Globus pallidus (tissue), 1 donor: ENCODE results near the gene BBS9.

Experiments used
- DNase-seq: peaks from one replicate; pipeline ENCODE4 v3.0.0-alpha.2; 2015; ENCODE audit warnings: low spot score

BBS9 gene

DNA sequence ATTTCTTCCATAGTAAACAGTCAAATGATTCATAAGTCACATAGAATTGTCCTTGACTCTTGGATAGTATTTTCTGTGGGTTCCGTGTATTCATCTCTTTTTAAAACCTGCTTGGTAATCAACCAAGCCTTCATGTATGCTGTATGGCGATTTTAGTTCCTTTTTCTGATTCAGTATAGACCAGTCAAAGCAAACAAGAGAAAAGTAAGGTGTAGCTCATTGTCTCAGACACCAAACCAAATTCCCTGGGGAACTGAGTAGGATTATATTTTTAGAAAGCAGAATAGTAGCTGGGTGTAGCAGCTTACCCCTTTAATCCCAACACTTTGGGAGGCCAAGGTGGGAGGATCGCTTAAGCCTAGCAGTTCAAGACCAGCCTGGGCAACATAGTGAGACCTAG is 240.5 kb downstream of the BBS9 start:
- no peak for DNase-seq

- DNase-seq, result no peak
These were observed 243.8 kb downstream of the BBS9 start for GRCh38 chr7:33373195-33373594.

DNA sequence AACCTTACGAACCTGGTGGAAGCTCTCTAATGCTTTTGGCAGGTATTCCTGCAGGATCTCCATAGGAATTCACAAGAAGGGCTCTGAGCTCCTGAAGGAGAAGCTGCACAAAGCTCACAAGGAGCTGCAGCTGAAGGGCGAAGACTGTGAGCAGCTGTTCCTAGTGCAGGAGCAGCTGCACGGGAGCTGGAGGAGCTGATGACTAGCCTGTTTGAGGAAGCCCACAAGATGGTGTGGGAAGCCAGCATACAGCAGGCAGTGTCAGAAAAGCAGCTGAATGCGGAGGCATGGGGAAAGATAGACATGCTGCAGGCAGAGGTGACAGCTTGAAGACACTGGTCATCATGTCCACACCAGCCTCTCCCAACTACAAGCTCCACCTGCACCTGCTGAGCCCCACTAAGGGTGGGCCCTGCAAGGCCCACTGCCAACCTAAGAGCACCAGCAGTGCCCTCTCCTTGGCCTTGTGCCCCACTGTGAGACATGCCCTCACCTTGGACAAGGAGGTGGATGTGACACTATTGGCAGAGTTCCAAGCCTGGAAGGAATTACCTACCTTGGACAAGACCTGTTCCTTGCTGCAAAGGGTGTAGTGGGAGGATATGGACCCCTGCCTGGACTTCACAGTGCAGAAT is 250.6 kb downstream of the BBS9 start:
- DNase-seq, result no peak

GRCh38 chr7:33388332-33388731 is 259.0 kb downstream of the BBS9 start:
- no peak for DNase-seq

- DNase-seq, result no peak
These were observed 262.8 kb downstream of the BBS9 start for GRCh38 chr7:33392148-33392547.

- DNase-seq, result no peak
These were observed 264.4 kb downstream of the BBS9 start for GRCh38 chr7:33393770-33394169.

- no peak for DNase-seq
These were observed 266.0 kb downstream of the BBS9 start for GRCh38 chr7:33395340-33395739.

- no peak for DNase-seq
These were observed 270.3 kb downstream of the BBS9 start for GRCh38 chr7:33399528-33400213.

GRCh38 chr7:33400214-33400538 is 270.8 kb downstream of the BBS9 start:
- no peak for DNase-seq

DNA sequence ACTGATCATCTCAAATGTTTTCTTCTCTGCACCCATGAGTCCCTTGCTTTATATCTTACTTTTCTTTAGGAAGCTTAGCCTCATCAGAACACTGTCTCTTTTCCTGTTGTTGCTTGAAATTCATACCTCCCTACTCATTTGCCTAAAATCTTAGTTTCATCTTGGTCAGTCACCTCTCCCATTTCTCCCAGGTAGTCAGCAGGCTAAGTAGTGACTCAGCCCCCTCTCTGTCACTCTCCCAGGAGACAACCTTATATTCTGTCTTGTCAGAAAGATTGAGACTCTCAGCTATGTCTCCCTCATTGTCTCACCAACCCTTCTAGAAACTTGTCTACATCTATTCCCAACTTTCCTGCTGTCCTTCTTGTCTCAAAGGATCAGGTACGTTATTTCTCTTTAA is 280.9 kb downstream of the BBS9 start:
- DNase-seq, result no peak

DNA sequence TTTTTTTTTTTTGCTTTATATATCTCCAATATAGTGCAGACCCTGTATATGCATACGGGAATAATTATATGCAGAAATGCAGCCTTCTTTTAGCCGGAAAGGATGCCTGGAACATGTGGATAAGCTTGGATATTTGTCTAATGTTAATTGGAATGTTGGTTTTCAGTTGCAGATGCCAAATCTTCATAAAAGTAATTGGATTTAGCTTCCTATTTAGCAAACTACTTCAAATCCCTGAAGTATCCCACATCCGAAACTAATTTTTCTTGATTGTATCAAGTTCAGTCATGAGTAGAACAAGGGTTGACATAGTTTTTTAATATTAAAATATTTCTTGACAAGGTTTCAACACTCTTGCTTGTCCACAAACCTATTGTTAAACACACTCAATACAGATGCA is 281.7 kb downstream of the BBS9 start:
- no peak for DNase-seq

- DNase-seq, result no peak
These were observed 283.0 kb downstream of the BBS9 start for GRCh38 chr7:33412331-33412730.

DNA sequence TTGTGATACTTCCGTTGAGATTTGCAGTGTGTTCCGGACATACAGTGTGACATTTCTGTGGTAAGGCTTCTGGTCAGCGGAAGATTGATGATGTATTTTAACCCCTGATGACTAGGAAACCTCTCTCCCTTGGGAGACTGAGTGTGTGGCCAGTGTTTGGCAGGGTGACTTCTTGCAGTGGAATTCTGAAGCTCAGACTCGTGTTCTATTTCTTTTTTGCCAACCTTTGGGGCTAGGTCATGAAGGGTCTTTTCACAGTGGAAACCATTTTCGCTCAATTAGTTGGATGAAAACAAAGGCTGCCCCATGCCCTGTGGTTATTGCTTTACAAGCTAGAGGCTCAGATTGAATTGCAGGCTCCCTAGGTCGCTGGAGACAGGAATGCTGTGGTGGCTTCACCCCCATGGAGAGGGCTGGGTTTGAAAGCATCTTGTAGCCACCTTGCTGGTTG is 288.9 kb downstream of the BBS9 start:
- no peak for DNase-seq

DNA sequence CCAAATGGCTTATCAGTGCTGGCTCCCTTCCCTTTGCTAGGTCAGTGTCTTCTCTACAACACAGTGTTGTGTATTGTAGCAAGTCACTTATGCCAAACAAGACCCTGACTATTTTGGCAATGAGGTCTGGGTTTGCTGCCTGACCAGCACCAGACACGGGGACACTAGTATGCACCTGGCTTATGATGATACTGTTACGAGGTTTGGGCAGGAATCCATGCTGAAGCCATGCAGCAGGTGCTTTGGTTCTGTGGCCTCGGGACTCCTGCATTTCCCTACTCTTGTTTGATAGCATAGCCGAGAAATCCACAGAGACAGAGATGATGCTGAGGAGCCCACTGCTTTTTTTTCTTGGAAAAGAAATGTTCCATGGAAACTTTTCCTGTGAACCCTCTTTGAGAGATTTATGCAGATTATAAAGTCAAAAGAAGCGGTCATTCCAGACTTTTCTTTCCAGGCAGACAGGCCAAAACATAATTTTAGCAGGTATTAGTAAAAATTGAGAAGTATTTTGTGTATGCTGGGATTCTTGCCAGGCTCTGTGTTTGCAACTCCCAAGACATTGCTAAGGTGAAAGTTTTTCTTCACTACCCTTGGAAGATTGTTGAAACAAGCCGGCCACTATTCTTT is 291.1 kb downstream of the BBS9 start:
- DNase-seq, result no peak

- no peak for DNase-seq
These were observed 292.1 kb downstream of the BBS9 start for GRCh38 chr7:33421429-33421828.

- no peak for DNase-seq
These were observed 292.8 kb downstream of the BBS9 start for GRCh38 chr7:33422141-33422540.

DNA sequence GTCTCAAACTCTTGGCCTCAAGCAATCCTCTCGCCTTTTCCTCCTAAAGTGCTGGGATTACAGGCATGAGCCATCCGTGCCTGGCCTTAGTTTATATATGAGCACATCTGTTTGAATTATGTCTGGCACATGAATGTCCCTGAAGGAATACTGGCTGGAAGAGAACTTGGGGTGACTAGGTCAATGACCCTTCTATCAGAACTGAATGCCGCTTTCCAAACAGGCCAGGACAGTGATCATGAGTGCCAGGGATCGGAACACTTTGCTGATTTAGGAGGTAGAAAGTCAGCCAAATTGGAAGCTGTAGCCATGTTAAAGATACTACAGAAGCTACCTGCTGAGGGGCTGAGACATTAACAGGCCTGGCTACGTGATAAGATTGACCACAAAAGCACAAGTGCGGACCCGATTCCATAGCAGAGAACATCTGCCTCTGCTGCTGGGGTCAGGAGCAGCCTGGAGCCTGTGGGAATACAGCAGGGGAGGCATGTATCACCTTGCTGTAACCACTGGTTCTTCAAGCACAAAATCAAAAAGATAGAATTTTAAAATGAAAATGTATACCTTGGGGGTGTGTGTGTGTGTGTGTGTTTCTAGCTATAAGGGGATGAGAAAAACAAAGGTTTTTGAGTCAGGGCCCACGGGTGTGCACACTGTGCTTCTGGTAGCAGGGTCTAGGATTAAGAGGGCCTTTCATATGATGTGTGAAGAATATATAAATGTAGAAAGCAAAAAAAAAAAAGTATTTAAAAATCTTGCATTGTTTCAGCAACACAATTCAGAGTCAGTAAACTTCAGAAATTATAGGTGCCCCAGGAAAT is 293.7 kb downstream of the BBS9 start:
- DNase-seq, result no peak

- DNase-seq, result no peak
These were observed 294.3 kb downstream of the BBS9 start for GRCh38 chr7:33423646-33424020.

GRCh38 chr7:33425395-33425794 is 296.0 kb downstream of the BBS9 start:
- no peak for DNase-seq

GRCh38 chr7:33425929-33426678 is 296.7 kb downstream of the BBS9 start:
- DNase-seq, result no peak

DNA sequence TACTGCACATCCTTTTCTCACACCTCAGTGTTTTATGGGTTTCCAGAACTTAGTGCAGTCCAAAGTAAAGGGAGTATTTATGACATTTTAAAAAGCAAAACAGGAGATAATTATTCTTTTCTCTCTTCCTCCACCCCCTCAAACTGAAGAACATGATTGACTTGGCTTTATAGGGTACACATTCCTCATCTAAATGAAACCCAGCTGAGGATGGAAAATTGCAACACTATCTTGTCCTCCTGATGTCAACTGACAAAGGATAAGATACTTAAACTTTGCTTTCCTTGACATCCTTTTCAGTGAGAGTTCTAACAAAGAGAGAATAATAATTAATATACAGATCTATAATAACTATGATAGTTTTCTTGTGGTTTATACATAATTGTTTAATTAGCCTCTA is 299.1 kb downstream of the BBS9 start:
- DNase-seq, result no peak

- no peak for DNase-seq
These were observed 302.2 kb downstream of the BBS9 start for GRCh38 chr7:33431543-33431942.
